Right lobe of liver (tissue), 6 donors: ENCODE measurements around the gene MFSD12. TPM values are rescaled to one million over a fixed set of nuclear protein-coding genes. Genes with fewer than 3 reads are reported as not detected.

ENCODE experiments used
- ATAC-seq, 4 donors: fragments of 200-7000 bp; cut with Tn5 transposase; one replicate each; pipeline ENCODE4 v1.9.1; 2020; ENCODE audit warnings: mild to moderate bottlenecking in 4 of 4, moderate library complexity in 4 of 4
- DNase-seq, 3 donors: peaks; one replicate each; pipeline ENCODE4 v3.0.0-alpha.2; 2020
- H3K27ac ChIP-seq, 3 donors: fragments of 200-600 bp; one replicate each; pipeline ENCODE4 v1.8.0; 2022
- H3K27me3 ChIP-seq, 2 donors: fragments of 200-600 bp; one replicate each; pipeline ENCODE4 v1.8.0; 2022
- H3K36me3 ChIP-seq, 4 donors: fragments of 200-600 bp; sonication (generic) in 1 of 4; one replicate each; pipeline versions ENCODE4 v1.5.1 to v1.8.0; 2017 to 2022; ENCODE audit warnings: control low read depth in 1 of 4
- H3K4me1 ChIP-seq, 4 donors: fragments of 200-600 bp; sonication (generic) in 1 of 4; one replicate each; pipeline versions ENCODE4 v1.5.1 to v1.8.0; 2017 to 2022; ENCODE audit warnings: control low read depth in 1 of 4
- H3K4me3 ChIP-seq, 3 donors: fragments of 200-600 bp; one replicate each; pipeline ENCODE4 v1.8.0; 2022
- H3K9me3 ChIP-seq, 4 donors: fragments of 200-600 bp; sonication (generic) in 1 of 4; one replicate each; pipeline versions ENCODE4 v1.5.1 to v1.8.0; 2017 to 2022; ENCODE audit warnings: control low read depth in 1 of 4
- CTCF ChIP-seq, 4 donors: fragments of 200-600 bp in 3 of 4; fragments of 450-650 bp in 1 of 4; IDR thresholded peaks; one replicate each; pipeline versions ENCODE4 v1.5.1 to v1.8.0; 2016 to 2022; ENCODE audit warnings: antibody characterized with exemption in 4 of 4, mild to moderate bottlenecking in 2 of 4
- POLR2A ChIP-seq: fragments of 450-650 bp; IDR thresholded peaks from one replicate; pipeline ENCODE4 v1.6.1; 2017; ENCODE audit warnings: antibody characterized with exemption, mild to moderate bottlenecking
- WGBS: methylation state at CpG from one replicate; pipeline ENCODE4 v1.1.6; 2018; ENCODE audit warnings: low coverage, low lambda C conversion rate; ENCODE audit not compliant: insufficient coverage; ENCODE audit errors: missing lambda C conversion rate; 5-methylcytosine and 5-hydroxymethylcytosine counted together
- intact Hi-C, 2 donors: fragments of 100-400 bp; cut with DNase I; formaldehyde crosslinking; loops; one replicate each; pipeline versions ENCODE4 v1.11.2 to v1.14.1; 2022
- total RNA-seq, 6 experiments: library from RNA; depleted of rRNA in 2 of 6; stranded (reverse); fragments of >200 nt in 2 of 6; fragmentation: NEBNext Ultra II Directional in 3 of 6; extraction: Animal tissue kit (Norgen Biotek cat#: 25700) in 3 of 6; gene quantifications; one replicate each; pipeline versions ENCODE4 v1.1.0 to v1.2.4, GENCODE V29; 2016 to 2023
- donor health status: DM: no; HTN: yes; CAD: no.
- donor health status: DM: no; HTN: no; CAD: no.
- donor health status: DM: no; HTN: no; CAD: no.
- donor health status: DM: no; HTN: yes; CAD: no.
- donor health status: DM: no; HTN: yes; CAD: no.

Gene MFSD12
- total RNA-seq, 6 experiments from 2014 or later, result 23.8 to 114 (median 31.5) TPM

GRCh38 chr19:3580156-3580934 is 23.0 kb upstream of the MFSD12 start:
- H3K4me1 ChIP-seq, result no peaks in the 10 kb centered on the region
- DNase-seq (no peak), ATAC-seq (peak; percentile 16 to 83 (median 20))
- intact Hi-C loops, result no loop called here
- no peak overlapping the region for H3K4me3 ChIP-seq
- no peaks in the 10 kb centered on the region for H3K9me3 ChIP-seq
- H3K27ac ChIP-seq, result no peak overlapping the region
- WGBS, result 57% methylated on average over 11 of the region's 11 CpGs
- no peaks in the 10 kb centered on the region for H3K27me3 ChIP-seq
- H3K36me3 ChIP-seq, result no peaks in the 10 kb centered on the region
- TF ChIP-seq CTCF (IDR thresholded peaks at IDR 0.05) (no peak), POLR2A (no peak)

GRCh38 chr19:3578390-3578789 is 21.0 kb upstream of the MFSD12 start:
- H3K9me3 ChIP-seq, result no peaks in the 10 kb centered on the region
- ATAC-seq (no peak), DNase-seq (no peak)
- no peak for TF ChIP-seq POLR2A
- no peak for TF ChIP-seq CTCF (IDR thresholded peaks at IDR 0.05)
- 88% methylated on average over 8 of the region's 17 CpGs for WGBS
- no peak overlapping the region for H3K4me3 ChIP-seq
- no peaks in the 10 kb centered on the region for H3K4me1 ChIP-seq
- H3K36me3 ChIP-seq, result no peaks in the 10 kb centered on the region
- no peak overlapping the region for H3K27ac ChIP-seq
- intact Hi-C loops, result no loop called here
- no peaks in the 10 kb centered on the region for H3K27me3 ChIP-seq

- H3K4me3 ChIP-seq, result no peak overlapping the region
- TF ChIP-seq CTCF (IDR thresholded peaks at IDR 0.05) (no peak), POLR2A (no peak)
- DNase-seq (no peak), ATAC-seq (no peak)
- no peak overlapping the region for H3K27ac ChIP-seq
- H3K36me3 ChIP-seq, result no peaks in the 10 kb centered on the region
- WGBS, result 94% methylated on average over 53 of the region's 60 CpGs
- intact Hi-C loops, result no loop called here
- no peaks in the 10 kb centered on the region for H3K4me1 ChIP-seq
- H3K9me3 ChIP-seq, result no peaks in the 10 kb centered on the region
- no peaks in the 10 kb centered on the region for H3K27me3 ChIP-seq
These were observed 20.4 kb upstream of the MFSD12 start for GRCh38 chr19:3577723-3578344.

- TF ChIP-seq POLR2A, result no peak
- Histone ChIP-seq H3K9me3 (no peaks in the 10 kb centered on the region), H3K27me3 (no peaks in the 10 kb centered on the region), H3K27ac (no peak overlapping the region), H3K4me3 (peak overlapping the region in 1 of 3 donors; percentile 4), H3K36me3 (no peaks in the 10 kb centered on the region), H3K4me1 (peaks cover 0 to 5% (median 0%) of the 10 kb centered on the region in 4 donors)
- intact Hi-C loops, result no loop called here
- DNase-seq (peak in 1 of 3 donors; percentile 49), ATAC-seq (no peak)
- WGBS, result 76% methylated on average over 29 of the region's 78 CpGs
These were observed 19.5 kb upstream of the MFSD12 start for GRCh38 chr19:3576696-3577443.
